Effector memory CD4-positive, alpha-beta T cell (primary cell): Measurements from ENCODE around the gene IFIH1.

Source experiments
- DNase-seq, 3 donors: peaks; one replicate each; pipeline ENCODE4 v3.0.0-alpha.2; 2020
- H3K27ac ChIP-seq: 2 replicates; pipeline ENCODE4 v1.7.0; 2013; ENCODE audit warnings: mild to moderate bottlenecking, low read length, moderate library complexity; ENCODE audit not compliant: insufficient read depth, poor library complexity, severe bottlenecking
- H3K27me3 ChIP-seq: replicated peaks from 2 replicates; pipeline ENCODE4 v1.7.0; 2013; ENCODE audit warnings: mild to moderate bottlenecking, low read length; ENCODE audit not compliant: insufficient read depth, control insufficient read depth, poor library complexity, severe bottlenecking
- H3K36me3 ChIP-seq: 2 replicates; pipeline ENCODE4 v1.7.0; 2013; ENCODE audit warnings: mild to moderate bottlenecking, low read length, moderate library complexity; ENCODE audit not compliant: control insufficient read depth, insufficient read depth
- H3K4me1 ChIP-seq: 2 replicates; pipeline ENCODE4 v1.7.0; 2013; ENCODE audit warnings: low read length, mild to moderate bottlenecking; ENCODE audit not compliant: control insufficient read depth, insufficient read depth, poor library complexity, severe bottlenecking
- H3K4me3 ChIP-seq: 2 replicates; pipeline ENCODE4 v1.7.0; 2013; ENCODE audit warnings: low read length, low read depth, mild to moderate bottlenecking; ENCODE audit not compliant: insufficient read depth, poor library complexity, severe bottlenecking
- H3K9me3 ChIP-seq: 2 replicates; pipeline ENCODE4 v1.7.0; 2013; ENCODE audit warnings: mild to moderate bottlenecking, low read length, moderate library complexity; ENCODE audit not compliant: control insufficient read depth

The IFIH1 gene

GRCh38 chr2:162293122-162293786, 25.2 kb downstream of the IFIH1 start:
- Histone ChIP-seq H3K9me3 (no peaks in the 10 kb centered on the region), H3K27ac (no peak overlapping the region), H3K36me3 (peaks cover 13% of the 10 kb centered on the region), H3K4me3 (no peak overlapping the region), H3K27me3 (no peaks in the 10 kb centered on the region), H3K4me1 (no peaks in the 10 kb centered on the region)
- DNase-seq, result no peak

DNA sequence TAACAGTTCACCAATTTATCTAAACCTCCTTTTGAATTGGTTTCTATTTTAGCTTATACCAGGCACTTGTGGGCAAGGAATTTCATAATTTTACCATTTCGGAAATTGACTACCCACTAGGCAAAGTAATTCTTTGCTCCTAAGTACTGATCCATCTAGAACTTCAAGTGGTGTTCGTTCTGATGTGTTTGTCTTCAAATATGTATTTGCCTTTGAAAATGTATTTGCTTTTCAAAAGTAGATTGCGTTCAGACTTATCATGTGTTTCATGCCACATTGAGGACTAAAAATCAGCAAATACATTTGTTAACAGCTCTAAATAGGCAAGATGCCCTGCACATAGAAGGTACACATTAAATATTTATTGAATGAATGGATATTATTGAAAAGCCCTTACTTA, 26.7 kb downstream of the IFIH1 start:
- Histone ChIP-seq H3K36me3 (peaks cover 19% of the 10 kb centered on the region), H3K4me3 (no peak overlapping the region), H3K27ac (no peak overlapping the region), H3K9me3 (no peaks in the 10 kb centered on the region), H3K27me3 (no peaks in the 10 kb centered on the region), H3K4me1 (no peaks in the 10 kb centered on the region)
- no peak for DNase-seq

DNA sequence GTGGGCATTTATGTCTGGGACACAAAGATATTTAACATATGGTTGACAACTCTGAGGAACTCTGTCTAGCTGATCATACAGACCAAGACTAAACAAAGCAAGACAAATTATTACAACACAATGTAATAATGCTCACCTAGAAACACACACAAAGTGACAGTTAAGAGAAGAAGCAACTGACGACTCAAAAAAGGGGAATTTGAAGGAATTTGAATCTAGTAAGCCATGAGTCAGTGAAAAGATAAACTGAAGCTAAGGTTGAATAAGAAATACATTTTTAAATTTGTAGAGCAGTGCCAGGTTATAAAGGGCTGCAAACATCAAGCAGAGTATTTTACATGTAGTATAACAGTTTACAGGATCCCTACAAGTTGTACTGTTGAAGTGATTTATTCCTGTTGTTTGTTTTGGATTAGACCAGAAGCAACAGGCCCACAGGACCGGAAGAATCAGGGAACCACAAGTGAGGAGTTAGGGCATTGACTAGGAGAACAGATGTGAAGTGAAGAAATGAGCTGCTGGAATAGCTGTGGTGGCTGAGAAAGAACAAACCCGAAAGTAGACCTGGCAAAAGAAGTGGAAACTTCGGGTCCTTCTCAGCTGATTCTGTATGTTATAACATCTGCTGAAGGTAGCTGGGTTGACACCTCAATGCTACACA, 35.6 kb downstream of the IFIH1 start:
- H3K4me3 ChIP-seq, result no peak overlapping the region
- H3K27ac ChIP-seq, result no peak overlapping the region
- H3K36me3 ChIP-seq, result peaks cover 48% of the 10 kb centered on the region
- DNase-seq, result no peak
- H3K27me3 ChIP-seq, result no peaks in the 10 kb centered on the region
- H3K4me1 ChIP-seq, result no peaks in the 10 kb centered on the region
- no peaks in the 10 kb centered on the region for H3K9me3 ChIP-seq

- H3K4me1 ChIP-seq, result no peaks in the 10 kb centered on the region
- DNase-seq, result no peak
- H3K27me3 ChIP-seq, result no peaks in the 10 kb centered on the region
- H3K27ac ChIP-seq, result no peak overlapping the region
- peaks cover 51% of the 10 kb centered on the region for H3K36me3 ChIP-seq
- H3K4me3 ChIP-seq, result no peak overlapping the region
- H3K9me3 ChIP-seq, result no peaks in the 10 kb centered on the region
Observed at GRCh38 chr2:162280654-162281053, 37.8 kb downstream of the IFIH1 start.

- Histone ChIP-seq H3K27ac (no peak overlapping the region), H3K27me3 (no peaks in the 10 kb centered on the region), H3K4me3 (no peak overlapping the region), H3K4me1 (no peaks in the 10 kb centered on the region), H3K9me3 (no peaks in the 10 kb centered on the region), H3K36me3 (peaks cover 44% of the 10 kb centered on the region)
- DNase-seq, result no peak
Observed at GRCh38 chr2:162277381-162277780, 41.1 kb downstream of the IFIH1 start.

GRCh38 chr2:162267996-162268395, 50.5 kb downstream of the IFIH1 start:
- peaks cover 58% of the 10 kb centered on the region for H3K36me3 ChIP-seq
- no peaks in the 10 kb centered on the region for H3K9me3 ChIP-seq
- no peak for DNase-seq

GRCh38 chr2:162267496-162267895, 51.0 kb downstream of the IFIH1 start:
- no peaks in the 10 kb centered on the region for H3K27me3 ChIP-seq
- no peaks in the 10 kb centered on the region for H3K4me1 ChIP-seq
- DNase-seq, result no peak
- no peak overlapping the region for H3K27ac ChIP-seq
- no peak overlapping the region for H3K4me3 ChIP-seq
- no peaks in the 10 kb centered on the region for H3K9me3 ChIP-seq
- H3K36me3 ChIP-seq, result peaks cover 53% of the 10 kb centered on the region

More at GRCh38 chr2:162267996-162268395, 50.5 kb downstream of the IFIH1 start:
- Histone ChIP-seq H3K4me1 (no peaks in the 10 kb centered on the region), H3K27me3 (no peaks in the 10 kb centered on the region), H3K27ac (no peak overlapping the region), H3K4me3 (no peak overlapping the region)

- H3K4me1 ChIP-seq, result peaks cover 3% of the 10 kb centered on the region
- no peak overlapping the region for H3K4me3 ChIP-seq
- no peaks in the 10 kb centered on the region for H3K9me3 ChIP-seq
- no peak for DNase-seq
- H3K36me3 ChIP-seq, result peaks cover 43% of the 10 kb centered on the region
- no peak overlapping the region for H3K27ac ChIP-seq
- H3K27me3 ChIP-seq, result no peaks in the 10 kb centered on the region
Observed at GRCh38 chr2:162266460-162266760, 52.1 kb downstream of the IFIH1 start.

GRCh38 chr2:162265666-162266459, 52.6 kb downstream of the IFIH1 start:
- Histone ChIP-seq H3K27me3 (no peaks in the 10 kb centered on the region), H3K9me3 (no peaks in the 10 kb centered on the region), H3K36me3 (peaks cover 39% of the 10 kb centered on the region), H3K4me3 (no peak overlapping the region), H3K27ac (no peak overlapping the region), H3K4me1 (peaks cover 4% of the 10 kb centered on the region)
- DNase-seq, result no peak
